Dendritic cell treated with granulocyte-macrophage colony-stimulating factor and Interleukin-4, amounts not matched to agents 40 ng/mL and 50 ng/mL, for 4 days (primary cell): Measurements from ENCODE around the gene PRAC2.

Experiments
- H3K27ac Mint-ChIP-seq: one replicate; pipeline ENCODE4 v1.8.0; 2022; ENCODE audit warnings: mild to moderate bottlenecking, mixed read lengths
- H3K27me3 Mint-ChIP-seq: one replicate; pipeline ENCODE4 v1.8.0; 2022; ENCODE audit warnings: mild to moderate bottlenecking, mixed read lengths
- H3K36me3 Mint-ChIP-seq: one replicate; pipeline ENCODE4 v1.8.0; 2022; ENCODE audit warnings: low read depth, mixed read lengths
- H3K4me1 Mint-ChIP-seq: one replicate; pipeline ENCODE4 v1.8.0; 2022; ENCODE audit warnings: low read depth, mixed read lengths
- H3K4me3 Mint-ChIP-seq: one replicate; pipeline ENCODE4 v1.8.0; 2022; ENCODE audit warnings: mild to moderate bottlenecking, moderate library complexity, mixed read lengths
- H3K9me3 Mint-ChIP-seq: one replicate; pipeline ENCODE4 v1.8.0; 2022; ENCODE audit warnings: mixed read lengths
- intact Hi-C: fragments of 100-400 bp; cut with micrococcal nuclease; formaldehyde crosslinking; loops from one replicate; pipeline ENCODE4 v1.15.0; 2022

Gene PRAC2

GRCh38 chr17:48725288-48726064 lies 2.5 kb downstream of the PRAC2 start:
- H3K9me3 Mint-ChIP-seq = no peaks in the 10 kb centered on the region
- intact Hi-C loops = loop anchor here (2.0 kb wide), 1 partner anchor 153 kb away; no protein-coding TSS in a partner anchor
- no peak overlapping the region for H3K27ac Mint-ChIP-seq
- peaks cover 46% of the 10 kb centered on the region for H3K4me1 Mint-ChIP-seq
- no peaks in the 10 kb centered on the region for H3K36me3 Mint-ChIP-seq
- H3K27me3 Mint-ChIP-seq = peaks cover 94% of the 10 kb centered on the region
- H3K4me3 Mint-ChIP-seq = no peak overlapping the region

GRCh38 chr17:48726114-48726915 lies 3.3 kb downstream of the PRAC2 start:
- Mint-ChIP-seq H3K27me3 (peaks cover 93% of the 10 kb centered on the region), H3K27ac (no peak overlapping the region), H3K4me1 (peaks cover 44% of the 10 kb centered on the region), H3K9me3 (no peaks in the 10 kb centered on the region), H3K36me3 (no peaks in the 10 kb centered on the region), H3K4me3 (no peak overlapping the region)
- intact Hi-C loops = no loop called here

- Mint-ChIP-seq H3K4me3 (no peak overlapping the region), H3K9me3 (no peaks in the 10 kb centered on the region)
These were observed 3.9 kb downstream of the PRAC2 start for GRCh38 chr17:48726916-48727286.

GRCh38 chr17:48727415-48728175 lies 4.6 kb downstream of the PRAC2 start:
- Mint-ChIP-seq H3K4me1 (peaks cover 39% of the 10 kb centered on the region), H3K4me3 (no peak overlapping the region), H3K36me3 (no peaks in the 10 kb centered on the region), H3K27ac (no peak overlapping the region), H3K27me3 (peaks cover 95% of the 10 kb centered on the region), H3K9me3 (no peaks in the 10 kb centered on the region)
- intact Hi-C loops = no loop called here

More at GRCh38 chr17:48726916-48727286, 3.9 kb downstream of the PRAC2 start:
- Mint-ChIP-seq H3K27ac (no peak overlapping the region), H3K4me1 (peaks cover 44% of the 10 kb centered on the region), H3K27me3 (peaks cover 96% of the 10 kb centered on the region), H3K36me3 (no peaks in the 10 kb centered on the region)
- intact Hi-C loops = no loop called here

GRCh38 chr17:48728232-48729231 lies 5.5 kb downstream of the PRAC2 start, which contains the start of gene HOXB13:
Gene HOXB13 (minus strand): TSS chr17:48728750. CDS start chr17:48728593, 157 bp downstream.
- H3K9me3 Mint-ChIP-seq = no peaks in the 10 kb centered on the region
- no peak within 1 kb of the TSS for H3K27ac Mint-ChIP-seq
- H3K27me3 Mint-ChIP-seq = peaks cover 93% of the 10 kb centered on the region
- no peaks in the 10 kb centered on the region for H3K36me3 Mint-ChIP-seq
- H3K4me3 Mint-ChIP-seq = no peak within 1 kb of the TSS
- intact Hi-C loops = no loop called here
- H3K4me1 Mint-ChIP-seq = peaks cover 34% of the 10 kb centered on the region

- no peak overlapping the region for H3K27ac Mint-ChIP-seq
- peaks cover 93% of the 10 kb centered on the region for H3K27me3 Mint-ChIP-seq
- no peak overlapping the region for H3K4me3 Mint-ChIP-seq
- no peaks in the 10 kb centered on the region for H3K9me3 Mint-ChIP-seq
- intact Hi-C loops = no loop called here
- H3K4me1 Mint-ChIP-seq = peaks cover 28% of the 10 kb centered on the region
- H3K36me3 Mint-ChIP-seq = no peaks in the 10 kb centered on the region
These were observed 6.6 kb downstream of the PRAC2 start for GRCh38 chr17:48729335-48730239.

GRCh38 chr17:48730240-48730550 lies 7.2 kb downstream of the PRAC2 start:
- Mint-ChIP-seq H3K4me1 (peaks cover 24% of the 10 kb centered on the region), H3K9me3 (no peaks in the 10 kb centered on the region), H3K27ac (no peak overlapping the region), H3K27me3 (peaks cover 93% of the 10 kb centered on the region), H3K36me3 (no peaks in the 10 kb centered on the region), H3K4me3 (no peak overlapping the region)
- intact Hi-C loops = no loop called here

- Mint-ChIP-seq H3K4me3 (no peak overlapping the region), H3K4me1 (peaks cover 22% of the 10 kb centered on the region), H3K9me3 (no peaks in the 10 kb centered on the region), H3K27me3 (peaks cover 93% of the 10 kb centered on the region), H3K27ac (no peak overlapping the region), H3K36me3 (no peaks in the 10 kb centered on the region)
- intact Hi-C loops = no loop called here
These were observed 8.4 kb downstream of the PRAC2 start for GRCh38 chr17:48731355-48731754.

- intact Hi-C loops = no loop called here
- Mint-ChIP-seq H3K27ac (no peak overlapping the region), H3K9me3 (no peaks in the 10 kb centered on the region), H3K36me3 (no peaks in the 10 kb centered on the region), H3K4me1 (peaks cover 22% of the 10 kb centered on the region), H3K27me3 (peaks cover 91% of the 10 kb centered on the region), H3K4me3 (no peak overlapping the region)
These were observed 10.0 kb downstream of the PRAC2 start for GRCh38 chr17:48732688-48733629.

GRCh38 chr17:48733632-48734328 lies 10.8 kb downstream of the PRAC2 start:
- H3K27ac Mint-ChIP-seq = no peak overlapping the region
- H3K4me3 Mint-ChIP-seq = no peak overlapping the region
- intact Hi-C loops = no loop called here
- H3K9me3 Mint-ChIP-seq = no peaks in the 10 kb centered on the region
- H3K36me3 Mint-ChIP-seq = no peaks in the 10 kb centered on the region
- H3K27me3 Mint-ChIP-seq = peaks cover 91% of the 10 kb centered on the region
- H3K4me1 Mint-ChIP-seq = peaks cover 20% of the 10 kb centered on the region

- Mint-ChIP-seq H3K27ac (no peak overlapping the region), H3K27me3 (peaks cover 91% of the 10 kb centered on the region), H3K36me3 (no peaks in the 10 kb centered on the region), H3K4me1 (peaks cover 20% of the 10 kb centered on the region), H3K9me3 (no peaks in the 10 kb centered on the region), H3K4me3 (no peak overlapping the region)
- intact Hi-C loops = no loop called here
These were observed 11.5 kb downstream of the PRAC2 start for GRCh38 chr17:48734333-48735061.
